ENCODE measurements around the gene DEPDC1B. TPM values are rescaled to one million over a fixed set of nuclear protein-coding genes. Genes with fewer than 3 reads are reported as not detected.

Gene DEPDC1B
- total RNA-seq, 2 experiments from 2014 or later, result 0.39 to 0.60 TPM

DNA sequence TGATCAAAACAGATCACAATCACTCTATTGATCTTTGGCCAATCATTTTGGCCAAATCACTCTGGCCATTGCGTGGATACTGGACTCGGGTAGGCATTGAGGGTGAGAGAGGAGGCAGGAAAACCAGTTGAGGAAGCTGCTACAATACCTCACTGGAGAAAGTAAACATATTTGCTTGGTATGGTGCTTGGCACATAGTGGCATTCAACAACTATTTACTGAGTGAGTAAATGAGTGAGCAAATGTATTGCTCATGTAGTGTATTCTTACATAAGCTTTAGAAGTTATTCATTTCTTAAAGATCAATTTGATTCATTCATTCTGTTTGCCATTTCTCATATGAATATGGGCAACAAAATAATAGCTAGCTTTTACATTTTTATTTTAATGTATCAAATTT, 4.0 kb upstream of the DEPDC1B start:
- POLR2A ChIA-PET, result no interaction called here
- DNase-seq, result no peak
- no peaks in the 10 kb centered on the region for H3K9me3 Mint-ChIP-seq
- ATAC-seq (ENCODE audit: poor library complexity), result no peak
- H3K4me1 Mint-ChIP-seq (ENCODE audit: low read depth), result peaks cover 21% of the 10 kb centered on the region
- H3K4me3 Mint-ChIP-seq, result no peak overlapping the region
- no peaks in the 10 kb centered on the region for H3K27me3 Mint-ChIP-seq
- Histone ChIP-seq H3K4me1 (ENCODE audit: insufficient read depth, low read length) (peaks cover 21% of the 10 kb centered on the region), H3K27ac (ENCODE audit: low read depth in 1 of 2, low read length in 2 of 2) (no peak overlapping the region), H3K9me3 (ENCODE audit: control insufficient read depth in 1 of 2, insufficient read depth in 1 of 2, low read length in 2 of 2) (no peaks in the 10 kb centered on the region), H3K4me3 (ENCODE audit: low read length) (no peak overlapping the region), H3K27me3 (ENCODE audit: control insufficient read depth in 1 of 2, insufficient read depth in 2 of 2, low read length in 2 of 2) (no peaks in the 10 kb centered on the region), H3K36me3 (ENCODE audit: insufficient read depth, low read length) (no peaks in the 10 kb centered on the region)
- H3K36me3 Mint-ChIP-seq (ENCODE audit: low read depth), result no peaks in the 10 kb centered on the region
- intact Hi-C loops (cut with DNase I, micrococcal nuclease), result loop anchor here in 1 of 2 experiments (5.0 to 10.0 kb wide), 4 partner anchors 243 to 701 kb away; partner anchors contain the start of genes ERCC8, NDUFAF2, SMIM15 and ZSWIM6
- H3K27ac Mint-ChIP-seq, result no peak overlapping the region
- TF ChIP-seq CTCF (IDR thresholded peaks at IDR 0.05), result no peak
- CTCF ChIA-PET, result no interaction called here

GRCh38 chr5:60701321-60701968, 1.5 kb upstream of the DEPDC1B start:
- no peaks in the 10 kb centered on the region for H3K36me3 Mint-ChIP-seq (ENCODE audit: low read depth)
- ATAC-seq (ENCODE audit: poor library complexity) (no peak), DNase-seq (peak in 4 of 14 experiments; percentile 6 to 23 (median 17))
- peaks cover 24% of the 10 kb centered on the region for H3K4me1 ChIP-seq (ENCODE audit: insufficient read depth, low read length)
- ChIA-PET CTCF (no interaction called here), POLR2A (no interaction called here)
- peak overlapping the region; percentile 96 for H3K4me3 Mint-ChIP-seq
- no peaks in the 10 kb centered on the region for H3K9me3 ChIP-seq (ENCODE audit: control insufficient read depth in 1 of 2, insufficient read depth in 1 of 2, low read length in 2 of 2)
- intact Hi-C loops (cut with DNase I, micrococcal nuclease), result loop anchor here in 1 of 2 experiments (5.0 to 10.0 kb wide), 4 partner anchors 246 to 703 kb away; partner anchors contain the start of genes ERCC8, NDUFAF2, SMIM15 and ZSWIM6
- H3K9me3 Mint-ChIP-seq, result no peaks in the 10 kb centered on the region
- H3K4me1 Mint-ChIP-seq (ENCODE audit: low read depth), result peaks cover 22% of the 10 kb centered on the region
- TF ChIP-seq CTCF (IDR thresholded peaks at IDR 0.05), result no peak
- no peaks in the 10 kb centered on the region for H3K27me3 ChIP-seq (ENCODE audit: control insufficient read depth in 1 of 2, insufficient read depth in 2 of 2, low read length in 2 of 2)
- H3K27me3 Mint-ChIP-seq, result no peaks in the 10 kb centered on the region
- no peak overlapping the region for H3K27ac ChIP-seq (ENCODE audit: low read depth in 1 of 2, low read length in 2 of 2)
- no peak overlapping the region for H3K4me3 ChIP-seq (ENCODE audit: low read length)
- no peak overlapping the region for H3K27ac Mint-ChIP-seq
- no peaks in the 10 kb centered on the region for H3K36me3 ChIP-seq (ENCODE audit: insufficient read depth, low read length)

GRCh38 chr5:60700416-60700757, 421 bp upstream of the DEPDC1B start:
- intact Hi-C loops (cut with DNase I, micrococcal nuclease), result loop anchor here in 1 of 2 experiments (5.0 to 10.0 kb wide), 4 partner anchors 247 to 704 kb away; partner anchors contain the start of genes ERCC8, NDUFAF2, SMIM15 and ZSWIM6
- Mint-ChIP-seq H3K27me3 (no peaks in the 10 kb centered on the region), H3K36me3 (ENCODE audit: low read depth) (no peaks in the 10 kb centered on the region), H3K9me3 (no peaks in the 10 kb centered on the region), H3K27ac (peak overlapping the region; percentile 45), H3K4me1 (ENCODE audit: low read depth) (peaks cover 22% of the 10 kb centered on the region), H3K4me3 (peak overlapping the region; percentile 96)
- no peaks in the 10 kb centered on the region for H3K27me3 ChIP-seq (ENCODE audit: control insufficient read depth in 1 of 2, insufficient read depth in 2 of 2, low read length in 2 of 2)
- TF ChIP-seq CTCF (IDR thresholded peaks at IDR 0.05), result no peak
- peak in 2 of 14 experiments; percentile 0 to 13 for DNase-seq
- peaks cover 24% of the 10 kb centered on the region for H3K4me1 ChIP-seq (ENCODE audit: insufficient read depth, low read length)
- no peaks in the 10 kb centered on the region for H3K36me3 ChIP-seq (ENCODE audit: insufficient read depth, low read length)
- peak; percentile 28 for ATAC-seq (ENCODE audit: poor library complexity)
- H3K9me3 ChIP-seq (ENCODE audit: control insufficient read depth in 1 of 2, insufficient read depth in 1 of 2, low read length in 2 of 2), result no peaks in the 10 kb centered on the region
- peak overlapping the region in 1 of 2 donors; percentile 36 for H3K27ac ChIP-seq (ENCODE audit: low read depth in 1 of 2, low read length in 2 of 2)
- ChIA-PET POLR2A (interaction anchor here (1.0 kb wide), 1 partner anchor 9 kb away, joined by 3 read pairs; no protein-coding TSS in a partner anchor), CTCF (no interaction called here)
- H3K4me3 ChIP-seq (ENCODE audit: low read length), result peak overlapping the region; percentile 95
